Stromal cell of bone marrow (primary cell): Measurements from ENCODE around the gene TUBB3.

Source experiments
- DNase-seq: peaks from one replicate; pipeline ENCODE4 v3.0.0-alpha.2; 2012; ENCODE audit warnings: low read depth

Gene TUBB3

GRCh38 chr16:89938175-89938885, 15.2 kb downstream of the TUBB3 start:
- DNase-seq = no peak

GRCh38 chr16:89944773-89945172, 21.6 kb downstream of the TUBB3 start:
- DNase-seq = no peak

DNA sequence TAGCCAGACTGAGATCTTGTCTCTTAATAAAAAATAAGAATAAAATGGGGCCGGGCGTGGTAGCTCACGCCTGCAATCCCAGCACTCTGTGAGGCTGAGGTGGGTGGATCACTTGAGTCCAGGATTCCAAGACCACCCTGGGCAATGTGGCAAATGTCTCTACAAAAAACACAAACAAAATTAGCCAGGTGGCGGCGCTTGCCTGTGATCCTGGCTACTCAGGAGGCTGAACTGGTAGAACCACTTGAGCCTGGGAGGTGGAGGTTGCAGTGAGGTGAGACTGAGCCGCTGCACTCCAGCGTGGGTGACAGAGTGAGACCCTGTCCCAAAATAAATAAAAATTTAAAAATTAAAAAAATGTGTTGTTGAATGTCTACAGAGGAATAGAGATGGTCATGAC, 22.5 kb downstream of the TUBB3 start:
- no peak for DNase-seq

DNA sequence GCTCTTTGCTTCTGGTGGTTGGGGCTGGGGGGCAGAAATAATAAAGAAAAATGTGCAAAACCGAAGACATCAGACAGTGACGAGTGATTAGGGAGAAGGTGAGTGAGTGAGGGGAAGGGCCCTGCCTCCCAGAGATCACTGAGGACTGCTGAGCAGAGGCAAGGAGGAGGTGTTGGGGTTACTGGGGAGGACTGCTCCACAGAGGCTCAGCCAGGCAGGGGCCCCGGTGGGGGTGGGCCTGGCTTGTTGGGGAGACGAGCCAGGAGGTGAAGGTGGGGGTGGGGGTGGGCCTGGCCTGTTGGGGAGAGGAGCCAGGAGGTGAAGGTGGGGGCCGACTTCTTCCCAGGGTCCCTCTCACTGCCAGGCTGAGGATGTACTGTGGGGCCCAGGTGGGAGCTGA, 23.4 kb downstream of the TUBB3 start:
- no peak for DNase-seq

GRCh38 chr16:89949121-89949742, 26.1 kb downstream of the TUBB3 start:
- no peak for DNase-seq

DNA sequence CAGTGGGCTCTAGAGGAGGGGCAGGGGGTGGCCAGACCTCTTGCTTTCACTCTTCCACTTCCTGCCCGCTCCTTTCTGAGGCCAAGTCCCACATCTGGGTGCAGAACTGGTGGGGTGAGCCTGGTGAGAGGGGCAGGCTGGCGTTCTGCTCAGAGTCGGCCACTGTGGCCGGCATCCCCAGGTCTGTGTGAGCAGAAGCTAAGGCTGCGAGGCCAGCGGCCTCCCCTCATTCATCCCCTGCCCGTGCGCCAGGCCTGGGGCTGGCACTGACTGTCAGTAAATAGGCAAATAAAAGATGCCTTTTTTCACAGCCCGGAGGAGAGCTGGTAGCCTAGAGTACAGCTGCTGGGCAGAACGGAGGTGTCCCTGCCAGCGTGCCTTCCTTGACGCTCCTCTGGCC, 26.6 kb downstream of the TUBB3 start:
- DNase-seq = no peak

DNA sequence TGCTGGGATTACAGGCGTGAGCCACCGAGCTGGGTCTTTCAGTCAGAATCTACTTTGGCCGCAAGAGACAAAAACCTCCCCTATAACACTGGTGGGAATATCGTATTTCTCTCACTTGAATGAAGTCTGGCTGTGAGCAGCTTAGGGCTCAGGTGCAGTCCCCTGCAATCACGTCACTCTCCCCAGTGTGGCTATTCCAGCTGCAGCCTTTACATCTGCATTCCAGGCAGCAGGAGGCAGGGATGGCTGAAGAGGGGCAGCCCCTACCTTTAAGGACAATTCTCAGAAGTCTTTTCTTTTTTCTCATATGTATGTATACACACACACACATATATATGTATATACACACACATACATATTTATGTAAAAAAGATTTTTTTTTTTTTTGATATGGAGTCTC, 28.4 kb downstream of the TUBB3 start:
- no peak for DNase-seq

- no peak for DNase-seq
Observed at GRCh38 chr16:89952049-89952448, 28.9 kb downstream of the TUBB3 start.

GRCh38 chr16:89952551-89952950, 29.4 kb downstream of the TUBB3 start:
- no peak for DNase-seq

- DNase-seq = no peak
Observed at GRCh38 chr16:89953671-89954406, 30.7 kb downstream of the TUBB3 start.

DNA sequence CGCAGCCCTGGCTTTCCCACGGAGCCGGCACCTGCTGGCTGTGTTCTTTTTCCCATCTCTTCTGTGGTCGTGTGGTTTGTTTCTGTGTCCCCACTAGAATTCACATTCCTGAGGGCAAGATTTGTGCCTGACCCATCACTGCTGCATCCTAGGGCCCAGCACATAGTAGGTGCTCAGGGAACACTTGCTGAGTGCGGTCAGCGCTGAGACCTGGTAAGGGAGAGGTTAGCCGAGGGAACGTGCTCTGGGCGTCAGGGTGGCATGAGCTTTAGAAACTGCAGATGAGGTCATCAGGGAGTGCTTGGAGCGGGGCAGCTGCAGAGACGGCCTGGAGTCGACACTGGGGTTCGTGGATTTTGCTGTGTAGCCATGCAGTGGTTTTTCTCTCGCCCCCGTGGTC, 31.3 kb downstream of the TUBB3 start:
- DNase-seq = no peak

DNA sequence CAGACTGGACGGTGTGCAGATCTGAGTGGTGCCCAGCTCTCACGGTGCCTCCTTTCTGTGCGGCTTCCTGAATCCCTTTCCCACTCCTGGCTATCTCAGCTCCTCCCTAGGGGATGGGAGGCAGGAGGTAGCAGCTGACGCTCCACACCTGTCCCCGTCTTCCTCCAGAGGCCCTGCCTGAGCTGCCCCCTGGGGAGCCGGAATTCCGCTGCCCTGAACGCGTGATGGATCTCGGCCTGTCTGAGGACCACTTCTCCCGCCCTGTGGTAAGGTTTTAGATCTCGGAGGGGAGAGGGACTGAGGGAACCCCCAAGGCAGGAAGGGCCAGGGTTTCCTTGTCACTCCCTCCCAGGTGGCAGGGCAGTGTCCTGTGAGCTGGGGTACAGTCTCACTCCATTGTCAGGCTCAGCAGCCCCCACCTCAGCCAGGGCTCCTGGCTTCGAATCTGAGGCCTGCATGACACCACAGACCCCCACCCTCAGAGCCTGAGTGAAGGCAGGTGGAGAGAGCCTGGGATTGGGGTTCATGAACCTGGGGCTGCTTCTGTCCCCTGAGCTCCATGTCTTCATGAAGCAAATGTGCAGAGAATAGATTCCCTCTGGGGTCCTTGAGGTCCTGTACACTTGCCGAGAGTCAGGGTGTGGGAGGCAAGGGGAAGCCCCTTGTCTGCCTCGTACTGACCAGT, 32.0 kb downstream of the TUBB3 start:
- DNase-seq = no peak

- no peak for DNase-seq
Observed at GRCh38 chr16:89956505-89957215, 33.5 kb downstream of the TUBB3 start.

- no peak for DNase-seq
Observed at GRCh38 chr16:89957216-89957785, 34.2 kb downstream of the TUBB3 start.

GRCh38 chr16:89958068-89958467, 34.9 kb downstream of the TUBB3 start:
- DNase-seq = no peak

DNA sequence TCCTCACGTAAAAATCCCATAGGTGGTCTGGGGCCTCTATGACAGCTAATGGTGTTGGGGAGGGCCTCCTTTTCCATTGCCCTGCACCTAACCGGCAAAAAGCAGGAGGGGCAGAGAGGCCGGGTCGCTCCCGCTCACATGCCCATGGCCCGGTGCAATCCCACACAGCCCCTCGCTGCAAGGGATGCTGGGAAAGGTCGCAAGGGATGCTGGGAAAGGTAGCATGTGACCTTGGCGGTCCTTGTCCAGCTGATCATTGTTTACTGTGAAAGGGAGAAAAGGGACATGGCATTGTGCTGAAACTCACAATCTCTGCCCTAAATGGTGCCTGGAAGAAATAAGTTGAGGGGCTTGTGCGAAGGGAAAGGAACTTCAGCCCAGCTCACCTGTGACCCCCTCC, 35.5 kb downstream of the TUBB3 start:
- DNase-seq = no peak

GRCh38 chr16:89960966-89961365, 37.8 kb downstream of the TUBB3 start:
- no peak for DNase-seq

- no peak for DNase-seq
Observed at GRCh38 chr16:89961920-89962319, 38.8 kb downstream of the TUBB3 start.

DNA sequence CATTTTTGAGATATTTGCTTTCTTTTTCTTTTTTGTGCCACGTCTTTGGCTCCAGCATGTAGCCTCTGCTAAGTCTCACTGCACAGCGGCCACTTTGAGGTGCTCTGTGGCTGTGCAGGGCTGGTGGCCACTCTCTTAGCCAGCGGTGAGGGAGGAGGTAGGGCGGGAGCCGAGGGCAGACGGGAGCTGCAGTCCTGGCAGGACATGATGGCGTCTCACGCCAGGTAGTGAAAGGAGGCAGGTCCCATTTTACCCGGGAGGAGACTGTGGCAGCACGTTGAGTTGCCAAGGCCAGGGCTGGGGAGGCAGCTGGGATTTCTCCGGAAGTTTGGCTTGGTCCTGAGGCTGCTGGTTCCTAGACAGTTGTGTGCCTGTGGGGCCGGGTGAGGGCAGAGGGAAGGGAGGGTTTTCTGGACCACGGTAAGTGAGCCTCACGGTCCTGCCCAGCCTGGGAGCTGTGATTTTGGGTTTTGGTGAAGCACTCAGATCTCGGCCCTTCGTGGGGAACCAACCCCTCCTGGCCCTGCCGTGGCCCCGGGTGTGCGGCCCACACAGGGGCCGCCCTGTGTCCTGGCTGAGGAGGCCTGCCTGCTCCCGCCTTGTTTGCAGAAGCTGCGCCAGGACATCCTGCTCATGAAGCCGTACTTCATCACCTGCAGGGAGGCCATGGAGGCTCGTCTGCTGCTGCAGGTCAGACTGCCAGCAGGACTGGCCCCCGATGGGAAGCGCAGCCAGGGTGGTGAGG, 39.8 kb downstream of the TUBB3 start:
- no peak for DNase-seq

DNA sequence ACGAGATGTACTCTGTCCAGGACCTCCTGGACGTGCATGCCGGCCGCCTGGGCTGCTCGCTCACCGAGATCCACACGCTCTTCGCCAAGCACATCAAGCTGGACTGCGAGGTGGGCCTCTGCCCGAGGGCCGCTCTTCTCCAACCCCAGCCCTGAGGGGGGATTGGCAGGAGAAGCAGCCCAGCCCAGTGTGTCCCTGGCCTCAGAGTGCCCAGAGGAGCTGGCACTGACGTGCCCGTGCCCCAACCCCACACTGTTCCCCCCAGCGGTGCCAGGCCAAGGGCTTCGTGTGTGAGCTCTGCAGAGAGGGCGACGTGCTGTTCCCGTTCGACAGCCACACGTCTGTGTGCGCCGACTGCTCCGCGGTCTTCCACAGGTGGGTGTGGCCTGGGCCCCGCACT, 41.1 kb downstream of the TUBB3 start:
- DNase-seq = no peak
